ENCODE results near the gene NSRP1. TPM values are rescaled to one million over a fixed set of nuclear protein-coding genes. Genes with fewer than 3 reads are reported as not detected.

NSRP1 gene
- total and polyA plus RNA-seq, 2 of the 13 experiments (the other 11 are each of a cell fraction or from before 2014, with no cell fraction given) = 7.0 to 14.3 TPM

DNA sequence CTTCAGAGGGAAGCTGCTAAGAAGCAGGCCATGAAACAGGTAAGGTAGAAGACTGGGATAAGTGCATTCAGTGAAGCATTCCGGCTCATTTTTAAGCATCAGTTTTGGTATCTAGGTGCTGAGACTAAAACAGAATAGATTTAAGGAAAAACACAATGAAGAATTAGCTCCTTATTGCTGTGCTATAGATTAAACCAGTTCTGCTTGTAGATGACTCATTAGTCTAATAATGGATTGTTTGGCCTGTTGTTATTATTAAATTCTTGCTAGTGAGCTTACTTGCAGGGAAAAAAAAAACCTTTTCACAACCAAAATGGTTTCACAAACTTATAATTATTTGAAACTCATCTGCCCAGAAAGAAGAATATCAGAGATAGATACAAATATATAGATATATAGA, 55.9 kb downstream of the NSRP1 start:
- ChIA-PET CTCF (ENCODE audit: low intra/inter-chr PET ratio, low total read pairs) (no interaction called here), POLR2A (no interaction called here)
- no peak for ATAC-seq
- TF ChIP-seq HOXA3 (CRISPR knock-in tag; IDR thresholded peaks at IDR 0.05) (no peak), AGO1 (IDR thresholded peaks at IDR 0.05; ENCODE audit: low read depth, low read length, poor library complexity, severe bottlenecking) (no peak), ZFYVE20 (CRISPR knock-in tag; IDR thresholded peaks at IDR 0.05; ENCODE audit: borderline replicate concordance, low read depth) (no peak), ZNF496 (CRISPR knock-in tag; IDR thresholded peaks at IDR 0.05; ENCODE audit: insufficient replicate concordance) (no peak), RFX3 (CRISPR knock-in tag; IDR thresholded peaks at IDR 0.05) (no peak), ZNF367 (CRISPR knock-in tag; IDR thresholded peaks at IDR 0.05; ENCODE audit: borderline replicate concordance) (no peak), SCMH1 (CRISPR knock-in tag; IDR thresholded peaks at IDR 0.05; ENCODE audit: borderline replicate concordance) (no peak), SP2 (CRISPR knock-in tag; IDR thresholded peaks at IDR 0.05) (no peak), ARNTL (CRISPR knock-in tag; IDR thresholded peaks at IDR 0.05) (no peak), FOXA3 (CRISPR knock-in tag; IDR thresholded peaks at IDR 0.05) (no peak), SMARCE1 (IDR thresholded peaks at IDR 0.05; ENCODE audit: borderline replicate concordance) (no peak), ZMYM2 (CRISPR knock-in tag; IDR thresholded peaks at IDR 0.05) (no peak)
- H4K20me1 ChIP-seq (ENCODE audit: insufficient read depth, low read length) = no peaks in the 10 kb centered on the region
- peaks cover 1 to 26% of the 10 kb centered on the region in 2 experiments; a peak in 3 of 5 replicates for H3K36me3 ChIP-seq (replicated peaks in 1 of 2; ENCODE audit: control insufficient read depth in 1 of 2, insufficient read depth in 2 of 2, low read length in 2 of 2)
- whole genome bisulfite sequencing (ENCODE audit: low lambda C conversion rate) = 100% methylated on average over 1 of the region's 1 CpG
- no peak for DNase-seq (ENCODE audit: low spot score)
- H3K27me3 ChIP-seq (ENCODE audit: control insufficient read depth in 1 of 2, insufficient read depth in 2 of 2, low read length in 2 of 2) = no peaks in the 10 kb centered on the region
- H3K4me2 ChIP-seq (ENCODE audit: low read depth, low read length) = no peak overlapping the region
- FAIRE-seq = no peak
- no TSS peak for BruUV-seq (replicated peaks)
- in situ Hi-C loops (cut with HindIII; ENCODE audit: extremely low pct_ligation_motif_present, low pct_unique_long_range_greater_than_20kb) = no loop called here
- no peak overlapping the region for H3K4me3 ChIP-seq (replicated peaks in 1 of 3; ENCODE audit: insufficient read depth in 1 of 3, low read depth in 2 of 3, low read length in 3 of 3)
- H2AFZ ChIP-seq (ENCODE audit: low read length) = no peak overlapping the region
- no peaks in the 10 kb centered on the region for H3K79me2 ChIP-seq (ENCODE audit: insufficient read depth, low read length)
- intact Hi-C loops (cut with micrococcal nuclease; ENCODE audit: unreplicated experiment) = loop anchor here (10.0 kb wide), 1 partner anchor 52 kb away; no protein-coding TSS in a partner anchor
- no peak overlapping the region for H3K27ac ChIP-seq (ENCODE audit: extremely low read length, insufficient read depth, low read length)
- no peaks in the 10 kb centered on the region for H3K4me1 ChIP-seq (ENCODE audit: insufficient read depth, low read length)
- H3K9ac ChIP-seq (ENCODE audit: insufficient read depth, low read depth, low read length) = no peak overlapping the region
- no peaks in the 10 kb centered on the region for H3K9me3 ChIP-seq (ENCODE audit: low read length)

Measured in HepG2 (cell line).